ENCODE measurements around the gene OTOS. TPM values are rescaled to one million over a fixed set of nuclear protein-coding genes. Genes with fewer than 3 reads are reported as not detected.

OTOS gene
- total RNA-seq, 1 donor from 2014 or later = not detected

DNA sequence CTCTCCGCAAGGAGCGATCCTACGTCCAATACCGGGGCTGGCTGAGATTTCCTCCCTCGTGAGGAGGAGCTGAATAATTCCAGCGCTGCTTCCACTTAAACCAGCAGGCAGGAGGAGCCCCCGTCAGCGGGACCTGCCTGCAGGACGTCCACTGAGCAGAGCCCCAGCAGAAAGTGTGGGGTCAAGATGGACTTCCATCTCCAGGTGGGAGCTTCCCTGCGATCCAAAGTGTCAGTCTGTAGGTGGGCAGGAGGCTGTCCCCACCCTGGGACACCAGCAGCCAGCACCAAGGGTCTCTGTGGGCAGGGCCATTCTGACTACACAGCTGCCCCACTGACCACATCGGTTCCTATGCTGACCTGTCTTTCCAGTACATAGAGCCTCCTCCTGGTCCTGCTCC lies 462 bp upstream of the OTOS start:
- ATAC-seq = no peak
- DNase-seq (ENCODE audit: missing footprints) = peak; percentile 9
- intact Hi-C loops (cut with DNase I) = no loop called here

DNA sequence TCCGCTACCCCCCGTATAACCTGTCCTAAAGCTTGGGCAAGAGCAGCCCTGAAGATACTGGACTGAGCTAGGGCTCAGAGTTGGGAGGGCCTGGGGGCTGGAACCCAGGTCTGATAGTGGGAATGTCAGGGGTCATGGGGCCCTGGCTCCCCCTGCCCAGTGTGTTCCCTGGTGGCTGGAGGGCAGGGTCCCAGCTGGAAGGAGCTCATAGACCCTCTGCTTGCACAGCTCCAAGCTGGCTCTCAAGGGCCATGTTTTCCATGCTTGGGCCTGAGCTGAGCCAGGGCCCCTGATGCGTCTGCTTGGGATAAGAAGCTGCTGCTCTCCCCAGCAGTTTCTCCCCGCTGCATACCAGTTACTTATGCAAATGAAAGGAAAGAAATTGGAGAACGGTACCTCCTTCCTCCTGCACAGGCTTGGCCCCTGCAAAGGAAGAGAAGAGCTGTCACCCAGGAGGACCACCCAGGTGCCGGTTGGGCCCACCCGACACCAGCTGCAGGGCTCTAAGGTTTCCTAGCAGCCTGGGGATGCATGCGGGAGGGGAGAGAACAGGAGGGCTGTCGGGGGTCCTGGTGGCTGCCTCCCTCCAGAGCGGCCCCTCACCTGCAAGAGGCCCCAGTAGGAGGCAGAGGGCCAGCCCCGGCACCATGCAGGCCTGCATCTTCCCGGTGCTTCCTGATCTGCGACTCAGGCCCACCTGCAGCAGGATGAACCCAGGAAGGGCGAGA lies 628 bp downstream of the OTOS start:
- DNase-seq (ENCODE audit: missing footprints) (peak; percentile 31), ATAC-seq (no peak)
- intact Hi-C loops (cut with DNase I) = no loop called here

DNA sequence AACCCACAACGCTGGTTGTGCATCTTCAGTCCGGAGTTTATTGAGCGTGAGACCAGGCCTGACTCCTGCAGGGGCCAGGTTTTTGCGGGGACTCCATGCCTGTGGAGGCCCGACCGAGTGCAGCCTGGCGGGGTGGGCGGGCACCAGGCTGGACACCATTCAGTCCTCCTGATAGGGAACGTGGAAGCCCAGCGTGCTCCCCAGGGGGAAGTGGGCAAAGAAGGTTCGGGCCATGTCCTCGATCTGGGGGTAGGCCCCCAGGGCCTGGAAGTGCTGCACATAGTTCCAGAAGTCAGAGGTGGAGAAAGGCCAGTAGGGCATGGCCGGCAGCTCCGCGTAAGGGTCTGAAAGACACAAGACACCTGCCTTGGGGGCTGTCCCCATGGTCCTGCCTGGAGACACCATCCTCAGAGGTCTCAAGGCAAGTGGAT lies 1.4 kb downstream of the OTOS start:
- no peak for ATAC-seq
- intact Hi-C loops (cut with DNase I) = no loop called here

DNA sequence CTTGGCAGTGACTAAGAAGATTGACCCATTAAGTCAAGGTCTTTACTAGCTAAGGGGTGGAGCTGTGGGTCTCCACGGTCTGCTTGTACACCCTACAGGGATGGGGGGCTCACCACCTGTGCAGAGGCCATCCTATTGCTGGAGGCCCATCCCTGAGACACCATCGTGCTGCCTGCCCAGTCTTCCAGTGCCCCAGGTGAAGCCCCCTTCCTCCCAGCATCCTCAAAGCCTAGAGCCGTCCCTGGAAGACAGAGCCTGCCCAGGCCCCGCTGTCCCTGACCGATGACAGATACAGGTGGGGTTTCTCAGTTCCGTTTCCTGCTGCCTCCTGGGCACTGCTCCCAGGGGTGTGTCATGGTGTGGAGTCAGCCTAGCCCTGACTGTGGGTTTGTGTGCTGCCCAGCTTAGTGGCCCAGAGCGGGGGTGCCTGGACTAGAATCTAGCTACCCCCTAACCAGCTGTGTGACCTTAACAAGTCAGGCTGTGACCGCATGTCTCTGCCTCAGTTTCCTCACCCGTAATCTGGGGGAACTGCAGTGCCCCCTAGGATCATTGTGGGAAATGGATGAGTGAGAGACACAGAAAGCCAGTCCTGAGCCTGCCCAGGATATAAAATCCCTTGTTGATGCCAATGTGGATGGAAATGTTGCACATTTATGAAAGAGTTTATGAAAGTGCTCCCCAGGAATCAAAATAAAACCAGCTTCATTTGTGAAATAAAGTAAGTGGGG lies 2.0 kb downstream of the OTOS start:
- no peak for ATAC-seq
- peak; percentile 44 for DNase-seq (ENCODE audit: missing footprints)
- intact Hi-C loops (cut with DNase I) = no loop called here

More for the DNA sequence above, 1.4 kb downstream of the OTOS start:
- peak; percentile 56 for DNase-seq (ENCODE audit: missing footprints)

DNA sequence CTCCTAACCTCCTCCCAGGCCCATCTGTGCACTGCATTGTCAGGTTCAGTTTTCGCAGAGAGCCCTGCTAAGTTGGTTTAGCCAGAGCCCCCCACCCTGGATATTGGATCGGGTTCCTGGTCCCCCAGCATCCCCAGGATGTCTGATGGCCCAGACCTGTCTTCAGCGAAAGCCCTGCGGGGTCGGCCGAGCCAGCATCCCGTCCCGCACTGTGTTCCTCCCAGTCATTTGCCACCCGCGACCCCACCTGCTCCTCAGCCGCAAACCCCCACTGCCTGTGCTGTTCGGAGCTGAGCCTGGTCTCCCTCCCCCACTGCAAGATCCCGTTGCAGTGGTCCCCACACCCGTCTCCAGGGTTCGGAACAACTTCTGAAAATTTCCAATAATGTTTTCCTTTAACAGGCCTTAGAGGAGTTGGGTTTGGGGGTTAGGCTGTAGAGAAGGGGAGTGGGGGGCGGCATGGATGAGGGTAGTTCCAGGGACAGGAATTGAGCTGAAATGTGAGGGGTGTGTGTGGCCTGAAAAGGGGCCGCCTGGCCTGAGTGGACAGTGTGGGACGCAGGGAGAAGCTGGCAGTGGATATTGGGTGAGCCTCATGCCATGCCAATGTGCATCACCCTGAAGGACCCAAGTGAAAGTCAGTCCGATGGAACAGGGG lies 2.7 kb downstream of the OTOS start:
- DNase-seq (ENCODE audit: missing footprints) = peak; percentile 56
- intact Hi-C loops (cut with DNase I) = no loop called here
- no peak for ATAC-seq

DNA sequence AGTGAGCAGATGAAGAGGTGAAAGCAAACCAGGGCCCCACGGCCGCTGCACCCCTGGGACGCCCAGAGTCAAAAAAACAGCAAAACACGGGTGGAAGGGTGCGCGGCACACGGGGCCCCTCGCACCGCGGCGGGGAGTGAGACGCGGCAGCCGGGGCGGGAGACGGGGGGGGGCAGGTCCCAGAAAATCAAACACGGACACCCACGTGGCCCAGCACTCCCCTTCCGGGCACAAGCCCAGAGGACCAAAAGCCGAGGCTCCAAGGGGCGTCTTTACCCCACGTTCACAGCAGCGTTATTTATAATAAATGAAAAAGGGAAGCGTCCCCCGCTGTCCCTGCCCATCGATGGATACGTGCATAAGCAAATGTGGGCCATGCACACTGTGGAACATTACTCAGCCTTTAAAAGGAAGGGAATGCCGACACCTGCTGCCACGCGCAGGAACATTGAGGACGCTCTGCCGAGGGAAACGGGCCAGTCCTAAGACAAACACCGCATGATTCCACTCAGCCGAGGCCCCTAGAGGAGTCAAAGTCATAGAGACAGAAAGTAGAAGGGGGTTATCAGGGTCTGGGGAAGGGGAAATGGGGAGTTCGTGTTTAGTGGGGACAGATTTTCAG lies 3.7 kb downstream of the OTOS start:
- DNase-seq (ENCODE audit: missing footprints) (no peak), ATAC-seq (peak; percentile 7)
- intact Hi-C loops (cut with DNase I) = no loop called here

DNA sequence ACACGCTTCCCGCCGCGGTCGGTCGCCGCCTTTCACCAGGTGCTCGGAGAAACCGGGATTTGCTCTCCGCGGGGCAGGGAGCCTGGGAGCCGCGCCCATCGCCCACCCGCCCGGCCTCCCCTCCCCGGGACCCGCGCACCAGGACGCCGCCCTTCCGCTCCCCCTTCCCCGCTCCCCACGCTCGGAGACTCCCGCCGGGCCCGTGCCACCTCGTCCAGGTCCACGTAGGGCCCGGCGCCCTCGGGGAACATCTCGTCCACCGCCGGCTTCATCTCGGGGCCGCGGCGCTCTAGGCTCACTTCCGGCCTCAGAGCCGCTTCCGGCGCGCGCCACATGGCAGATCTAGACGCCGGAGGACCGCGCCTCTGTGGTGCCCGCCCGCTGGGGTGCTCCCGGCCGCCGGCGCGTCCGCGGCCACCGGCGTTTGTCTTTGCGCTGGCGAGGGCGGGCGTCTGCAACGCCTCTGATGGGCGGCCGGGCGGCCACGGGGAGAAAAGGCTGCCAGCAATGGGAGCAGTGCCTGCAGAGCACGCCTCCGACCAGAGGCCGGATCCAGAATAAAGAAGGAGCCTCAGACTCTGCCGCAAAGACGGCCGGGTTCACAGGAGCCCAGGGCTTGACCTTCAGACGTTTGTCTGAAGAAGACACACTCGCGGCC lies 4.3 kb downstream of the OTOS start, which contains the start of gene COPS9:
TSS of gene COPS9 (minus strand) at position 293 of the 658 bp plus-strand sequence. CDS start at position 272, 21 bp downstream.
- intact Hi-C loops (cut with DNase I) = no loop called here
- ATAC-seq = peak; percentile 97
- peak; percentile 96 for DNase-seq (ENCODE audit: missing footprints)

DNA sequence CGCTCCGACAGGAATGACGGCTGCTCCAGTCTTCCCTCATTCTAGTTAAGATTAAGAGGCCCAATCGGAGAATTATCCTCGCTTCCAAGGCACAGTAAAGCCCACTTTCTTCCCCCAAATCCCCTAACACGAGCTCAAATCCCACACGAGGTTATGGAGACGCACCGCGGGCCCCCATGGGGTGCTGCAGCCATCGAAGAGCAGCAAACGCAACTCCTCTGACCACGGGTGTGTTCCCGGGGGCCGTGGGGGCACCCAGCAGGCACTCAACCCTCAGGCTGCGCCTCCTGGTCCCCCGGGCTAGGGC lies 4.8 kb downstream of the OTOS start:
- no peak for DNase-seq (ENCODE audit: missing footprints)
- ATAC-seq = no peak
- intact Hi-C loops (cut with DNase I) = no loop called here

DNA sequence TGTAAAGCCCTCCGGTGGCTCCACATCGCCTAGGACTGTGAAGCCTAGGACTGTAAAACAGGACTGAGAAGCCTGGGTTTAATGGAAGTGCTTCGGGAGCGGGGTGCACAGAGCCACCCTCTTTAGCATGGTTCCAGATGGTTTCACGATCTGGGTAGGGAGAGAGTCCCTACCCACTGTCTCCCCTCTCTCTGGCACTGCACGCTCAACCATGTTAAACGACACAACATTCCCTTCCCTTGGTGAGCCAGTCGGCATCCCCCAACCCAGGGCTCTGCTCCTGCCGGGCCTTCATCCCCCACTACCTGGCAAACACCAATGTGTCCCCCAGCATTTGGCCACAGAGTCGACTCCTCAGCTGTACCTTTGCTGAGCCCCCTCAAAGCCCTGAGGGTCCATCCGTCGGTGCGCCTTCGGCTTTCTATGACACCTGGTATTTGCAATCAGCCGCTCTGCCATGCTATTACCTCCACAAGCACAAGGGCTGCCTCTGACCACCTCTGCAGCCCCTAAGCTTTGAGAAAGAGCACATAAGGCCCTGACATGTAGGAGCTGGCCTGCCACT lies 5.4 kb downstream of the OTOS start:
- no peak for ATAC-seq
- intact Hi-C loops (cut with DNase I) = no loop called here
- peak; percentile 27 for DNase-seq (ENCODE audit: missing footprints)

DNA sequence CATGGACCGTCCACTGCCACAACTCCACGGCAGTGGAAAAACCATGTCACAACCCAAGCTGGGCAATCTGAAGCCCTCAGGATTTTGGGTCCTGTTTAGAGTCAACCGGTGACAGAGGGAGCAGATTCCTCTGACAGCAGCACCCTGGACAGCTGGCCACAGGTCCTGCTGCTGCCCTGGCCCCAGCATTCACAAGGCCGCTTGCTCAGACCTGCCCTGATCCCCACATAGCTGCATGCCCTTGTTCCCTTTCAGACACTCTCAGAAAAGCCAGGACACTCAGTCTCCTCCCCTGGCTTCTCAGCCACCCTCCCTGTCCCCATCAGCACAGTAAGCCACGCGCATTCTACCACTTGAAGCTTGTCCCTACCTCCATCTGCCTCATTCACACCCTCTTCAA lies 6.0 kb downstream of the OTOS start:
- intact Hi-C loops (cut with DNase I) = no loop called here
- ATAC-seq = no peak
- DNase-seq (ENCODE audit: missing footprints) = peak; percentile 47

DNA sequence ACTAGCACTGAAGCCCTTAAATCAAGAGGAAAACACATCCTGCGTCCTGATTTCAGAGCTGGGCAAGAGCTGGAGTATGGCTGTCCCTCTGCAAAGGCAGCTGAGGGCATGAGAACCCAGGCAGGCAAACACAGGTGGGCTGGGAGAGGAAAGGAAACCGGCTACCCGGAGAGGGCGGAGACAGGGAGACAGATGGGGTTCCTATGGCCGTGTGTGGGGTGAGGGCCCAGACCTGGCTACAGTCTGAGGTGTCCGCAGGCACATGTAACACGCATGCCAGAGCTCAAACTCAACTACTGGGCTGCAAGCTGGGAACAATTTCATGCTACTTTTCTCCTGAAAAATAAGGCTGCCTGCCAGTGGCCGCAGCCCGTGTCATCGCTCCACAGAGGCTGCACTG lies 7.1 kb downstream of the OTOS start:
- intact Hi-C loops (cut with DNase I) = no loop called here
- DNase-seq (ENCODE audit: missing footprints) = peak; percentile 35
- ATAC-seq = no peak

DNA sequence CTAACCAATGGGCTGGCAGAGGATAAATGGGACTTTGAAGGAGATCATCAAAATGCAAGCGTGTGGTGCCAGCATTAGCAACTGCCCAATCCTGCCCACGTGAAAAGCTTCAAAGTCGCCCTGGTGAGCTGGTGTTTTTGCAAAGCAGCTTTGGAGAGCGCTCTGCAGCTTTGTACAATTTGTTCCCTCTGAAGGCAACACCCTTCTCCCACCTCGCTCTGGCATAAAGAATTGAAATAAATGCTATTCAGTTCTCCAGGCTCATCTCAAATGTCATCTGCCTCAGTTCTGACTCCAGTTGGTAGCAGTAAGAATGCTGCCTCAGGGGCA lies 7.8 kb downstream of the OTOS start:
- DNase-seq (ENCODE audit: missing footprints) = peak; percentile 17
- no peak for ATAC-seq
- intact Hi-C loops (cut with DNase I) = no loop called here

DNA sequence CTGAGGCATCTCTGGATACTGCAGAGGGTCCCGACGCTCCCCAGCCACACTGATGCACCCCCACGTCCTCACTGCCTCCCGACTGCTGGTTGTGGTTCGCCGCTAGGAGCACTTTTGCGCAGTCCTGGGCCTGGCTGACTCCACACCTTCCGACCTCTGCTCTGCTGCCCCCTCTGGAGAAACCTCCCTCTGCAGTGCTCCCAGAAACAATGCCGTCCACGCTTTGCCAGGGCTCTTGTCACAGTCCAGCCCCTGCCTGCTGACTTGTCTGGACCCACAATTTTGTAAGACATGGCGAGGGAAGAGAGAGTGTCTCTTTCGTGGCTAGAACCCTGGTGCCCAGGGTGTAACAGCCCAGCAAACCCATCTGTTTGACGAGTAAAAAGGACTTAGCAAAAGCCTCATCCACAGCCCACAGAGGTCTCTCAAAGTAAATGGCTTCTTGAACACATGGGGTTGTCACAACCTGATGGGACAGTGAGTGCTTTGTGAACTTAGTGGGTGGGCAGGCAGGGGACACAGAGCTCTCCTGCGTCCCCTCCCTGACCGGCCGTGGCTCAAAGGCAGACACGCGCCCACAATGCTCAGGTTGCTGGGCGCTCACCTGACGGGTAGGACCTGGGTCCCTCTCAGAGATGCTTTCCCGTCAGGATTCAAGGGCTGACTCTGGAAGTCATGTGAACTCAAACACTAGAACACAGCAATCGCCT lies 8.4 kb downstream of the OTOS start:
- DNase-seq (ENCODE audit: missing footprints) (peak; percentile 28), ATAC-seq (no peak)
- intact Hi-C loops (cut with DNase I) = no loop called here

DNA sequence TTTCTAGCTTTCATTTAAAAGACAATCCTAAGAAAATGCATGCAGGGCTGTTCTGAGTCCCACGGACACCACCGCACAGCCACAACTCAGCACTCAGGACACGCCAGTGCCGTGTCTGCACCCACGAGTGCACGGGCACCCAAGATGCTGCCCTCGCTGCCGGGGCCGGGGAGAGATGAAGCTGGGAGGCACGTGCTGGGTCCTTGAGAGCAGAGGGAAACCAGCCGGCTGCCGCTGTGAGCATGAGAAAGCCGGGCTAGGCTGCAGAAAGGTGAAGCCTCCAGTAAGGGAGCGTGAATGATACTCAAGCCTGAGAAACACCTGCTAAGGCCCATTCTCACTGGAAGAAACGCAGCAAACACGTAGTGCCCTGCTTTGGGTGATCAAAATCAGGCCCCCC lies 9.2 kb downstream of the OTOS start:
- intact Hi-C loops (cut with DNase I) = no loop called here
- no peak for ATAC-seq

DNA sequence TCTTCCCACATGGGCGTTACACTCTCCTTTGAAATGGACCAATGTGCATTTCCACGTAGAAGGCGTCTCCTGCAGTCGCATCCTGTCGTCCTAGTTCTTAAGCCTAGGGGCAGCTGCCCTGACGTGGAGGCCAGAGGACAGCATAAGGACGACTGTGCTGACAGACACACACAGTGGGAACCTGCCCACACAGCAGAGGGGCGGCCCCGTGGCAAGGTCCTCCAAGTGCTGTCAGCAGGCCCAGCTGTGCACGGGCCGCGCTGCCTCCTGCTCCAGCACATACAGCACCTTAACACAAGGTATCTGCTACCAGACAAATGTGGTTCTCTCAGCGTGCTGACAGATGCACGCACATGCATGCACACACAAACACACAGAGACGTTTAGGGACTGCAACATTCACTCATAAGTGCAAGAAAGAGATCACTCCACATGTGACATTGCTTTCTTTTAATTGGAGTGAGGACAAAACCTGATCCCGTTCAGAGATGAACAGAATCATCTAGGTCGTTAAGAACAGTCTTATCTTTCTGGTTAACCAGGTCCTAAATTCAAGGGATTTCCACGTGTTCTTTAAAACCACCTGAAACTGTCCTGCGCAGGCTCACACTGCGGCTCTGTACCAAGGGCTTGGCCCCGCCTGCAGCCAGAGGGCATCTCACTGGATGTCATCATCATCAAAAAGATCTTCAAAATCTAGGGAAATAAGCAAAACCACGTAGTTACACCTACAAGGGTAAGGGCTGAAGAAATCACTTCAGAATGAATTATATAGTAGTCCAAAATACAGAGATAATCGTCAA lies 9.9 kb downstream of the OTOS start:
- DNase-seq (ENCODE audit: missing footprints) (peak; percentile 44), ATAC-seq (no peak)
- intact Hi-C loops (cut with DNase I) = no loop called here

More for the DNA sequence above, 9.2 kb downstream of the OTOS start:
- peak; percentile 54 for DNase-seq (ENCODE audit: missing footprints)

DNA sequence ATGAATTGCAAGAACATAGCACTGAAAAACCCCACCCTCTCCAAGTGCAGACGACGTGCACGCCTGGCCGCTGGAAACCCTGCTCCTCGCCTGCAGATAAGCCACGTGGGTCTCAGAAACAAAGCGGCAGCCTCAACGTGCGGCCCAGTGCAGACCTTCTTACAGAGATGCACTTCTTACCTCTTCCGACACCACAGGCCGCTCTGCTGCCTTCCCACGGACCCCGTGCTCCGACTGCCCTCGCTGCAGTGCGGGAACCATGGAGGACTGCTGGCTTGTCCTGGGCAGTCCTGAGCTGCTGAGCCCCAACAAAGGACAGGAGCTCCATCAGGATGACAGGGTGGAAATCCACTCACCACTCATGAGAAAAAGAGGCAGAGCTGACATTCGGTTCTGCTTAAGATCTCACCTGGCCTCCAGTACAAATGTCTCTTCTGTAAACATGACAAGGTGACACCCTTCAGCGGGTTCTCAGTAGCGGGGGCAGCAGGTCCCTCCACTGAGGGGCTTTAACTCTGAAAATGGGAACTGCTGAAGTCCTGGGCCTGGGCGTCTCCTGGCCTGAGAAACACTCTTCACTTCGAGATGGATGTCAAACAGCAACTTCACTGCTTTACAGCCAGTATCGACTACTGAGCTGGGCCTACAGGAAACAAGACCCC lies 10.6 kb downstream of the OTOS start:
- ATAC-seq = no peak
- intact Hi-C loops (cut with DNase I) = no loop called here
- DNase-seq (ENCODE audit: missing footprints) = peak; percentile 57

DNA sequence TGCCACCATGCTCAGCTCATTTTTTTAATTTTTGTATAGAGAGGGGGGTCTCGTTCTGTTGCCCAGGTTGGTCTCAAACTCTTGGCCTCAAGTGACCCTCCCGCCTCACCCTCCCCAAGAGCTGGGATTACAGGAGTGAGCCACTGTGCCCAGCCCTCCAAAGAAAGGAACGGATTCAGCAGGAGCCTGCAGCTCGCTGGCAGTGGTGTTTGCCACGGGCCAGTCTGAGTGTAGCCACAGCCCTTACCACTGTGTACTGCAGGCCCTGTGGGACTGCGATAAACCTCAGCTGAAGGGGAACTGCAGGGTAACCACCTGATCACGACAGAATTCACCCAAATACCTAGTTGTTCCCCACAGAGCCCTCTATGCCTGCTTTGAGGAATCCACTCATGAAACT lies 11.1 kb downstream of the OTOS start:
- DNase-seq (ENCODE audit: missing footprints) = peak; percentile 11

More for the DNA sequence above, 11.1 kb downstream of the OTOS start:
- ATAC-seq = no peak
- intact Hi-C loops (cut with DNase I) = no loop called here
